ENCODE measurements around the gene NUDT14.

DNA sequence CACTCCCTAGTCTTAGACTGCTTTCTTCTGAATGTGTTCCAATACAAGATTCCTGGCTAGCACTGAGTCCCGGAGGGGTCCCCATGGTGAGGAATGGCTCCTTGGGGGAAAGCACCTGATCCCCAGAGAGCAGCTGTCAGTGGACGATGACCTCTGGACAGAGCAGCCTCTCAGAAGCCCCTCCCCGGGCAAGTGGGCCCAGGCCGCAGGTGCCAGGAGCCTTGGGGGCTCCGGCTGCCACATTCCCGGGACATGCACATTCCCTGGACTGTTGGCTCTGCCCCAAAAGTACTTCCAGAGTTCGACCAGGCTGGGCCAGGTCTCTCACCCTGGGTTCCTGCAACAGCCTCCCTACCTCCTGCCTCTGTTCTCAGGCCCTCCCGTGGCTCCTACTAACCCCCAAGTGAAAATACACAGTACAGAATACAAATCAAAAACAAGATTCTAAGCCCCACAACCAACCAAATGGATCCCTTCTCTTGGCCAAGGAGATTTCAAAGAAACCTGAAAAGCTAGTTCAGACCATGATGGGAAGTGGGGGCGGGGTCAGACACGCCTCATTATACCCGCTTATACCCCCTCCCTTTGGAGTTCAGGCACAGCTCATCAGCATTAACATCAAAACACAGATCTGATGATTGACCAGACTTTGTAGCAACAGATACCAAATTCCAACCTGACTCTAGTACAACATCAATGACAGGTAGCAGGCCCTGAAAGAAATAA lies 43.9 kb upstream of the NUDT14 start:
- TF ChIP-seq CTCF (IDR thresholded peaks at IDR 0.05; ENCODE audit: low read depth, low read length): no peak
- TF ChIP-seq MAX (IDR thresholded peaks at IDR 0.05; ENCODE audit: low read depth, low read length): no peak
- no peak for TF ChIP-seq POLR2A (IDR thresholded peaks at IDR 0.05; ENCODE audit: extremely low read depth, insufficient read length)

Measured in NB4 (cell line).